NCI-H2081 (cell line): ENCODE data around the gene TAGLN2.
"Not testable (repeated sequence)": the region's sequence is repeated elsewhere in the genome, so short reads cannot be mapped to it uniquely, and the experiment has no call there.

Experiments
- DNase-seq, 2 experiments: peaks; one replicate each; lab custom pipeline; 2025; lab: John Stamatoyannopoulos, UW

The TAGLN2 gene

DNA sequence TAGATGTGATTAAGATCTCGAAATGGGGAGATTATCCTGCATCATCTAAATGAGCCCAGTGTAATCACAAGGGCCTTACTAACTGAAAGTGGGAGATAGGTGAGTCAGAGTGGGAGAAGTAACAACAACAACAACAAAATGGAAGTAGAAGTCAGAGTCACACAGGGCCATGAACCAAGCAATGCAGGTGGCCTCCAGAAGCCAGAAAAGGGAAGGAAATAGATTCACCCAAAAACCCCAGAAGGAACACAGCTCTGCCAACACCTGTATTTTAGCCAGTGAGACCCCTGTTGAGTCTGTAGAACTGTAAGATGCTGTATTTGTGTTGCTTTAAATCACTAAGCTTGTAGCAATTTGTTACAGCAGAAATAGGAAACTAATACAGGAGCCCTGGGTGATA is 4.1 kb downstream of the TAGLN2 start:
- DNase-seq = no peak

DNA sequence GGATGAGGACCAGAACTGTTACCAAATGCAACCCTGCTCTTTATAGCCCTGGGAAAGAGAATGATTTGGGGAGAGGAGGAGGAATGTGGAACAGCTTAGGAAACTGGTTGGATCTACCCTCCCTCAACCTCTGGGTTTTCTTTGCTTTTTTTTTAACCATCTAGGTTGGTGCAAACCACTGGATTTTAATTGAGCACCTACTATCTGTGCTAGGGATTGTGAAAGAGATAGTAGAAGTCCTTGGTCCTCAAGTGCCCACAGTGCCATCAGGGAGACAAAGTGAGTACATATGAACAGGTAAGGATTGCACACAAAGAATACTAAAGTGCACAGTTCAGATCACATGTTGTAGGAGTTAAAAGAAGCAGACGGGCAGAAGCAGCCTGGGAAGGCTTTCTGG is 4.7 kb downstream of the TAGLN2 start:
- DNase-seq = no peak

DNA sequence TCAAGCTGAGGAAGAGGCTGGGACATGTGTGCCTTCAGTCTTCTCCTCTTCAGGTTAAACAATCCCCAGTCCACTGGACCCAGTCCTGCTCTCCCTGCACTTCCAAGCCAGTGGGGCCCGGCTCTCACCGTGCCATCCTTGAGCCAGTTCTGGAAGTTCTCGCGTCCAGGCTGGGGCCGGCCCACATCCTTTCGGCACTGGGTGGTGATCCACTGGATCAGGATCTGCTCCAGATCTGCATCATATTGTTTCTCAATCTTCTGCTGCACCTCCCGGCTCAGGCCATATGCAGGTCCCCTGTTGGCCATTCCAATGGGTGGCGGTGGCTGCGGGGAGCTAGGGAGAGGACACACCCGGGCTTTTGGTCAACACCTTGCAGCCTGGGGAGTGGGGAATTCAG is 5.1 kb downstream of the TAGLN2 start:
- no peak for DNase-seq

DNA sequence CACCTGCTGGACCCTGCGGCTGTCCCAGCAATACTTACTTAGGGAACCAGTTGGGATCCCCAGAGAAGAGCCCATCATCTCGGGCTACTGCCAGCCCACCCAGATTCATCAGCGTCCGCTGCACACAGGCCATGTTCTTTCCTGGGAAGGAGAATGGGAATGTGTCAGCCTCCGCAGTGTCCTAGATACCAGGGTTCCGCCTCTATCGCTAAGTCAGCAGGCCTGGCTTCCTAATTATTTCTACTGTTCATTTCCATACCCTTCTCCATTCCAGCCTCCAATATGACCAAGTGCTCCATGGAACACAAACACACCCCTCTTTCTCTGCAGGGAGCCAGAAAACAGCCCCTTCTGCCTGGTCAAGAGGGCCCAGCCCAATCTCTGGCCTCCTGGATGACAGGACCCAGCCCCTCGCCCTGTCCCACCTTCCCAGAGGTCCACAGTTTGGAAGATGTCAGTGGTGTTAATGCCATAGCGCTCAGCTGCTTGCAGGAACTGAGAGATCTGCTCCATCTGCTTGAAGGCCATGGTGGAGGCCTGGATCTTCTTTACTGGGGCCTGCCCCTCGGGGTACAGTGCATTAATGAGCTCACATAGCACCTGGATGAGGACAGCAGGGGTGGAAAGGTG is 6.0 kb downstream of the TAGLN2 start:
- DNase-seq = no peak

DNA sequence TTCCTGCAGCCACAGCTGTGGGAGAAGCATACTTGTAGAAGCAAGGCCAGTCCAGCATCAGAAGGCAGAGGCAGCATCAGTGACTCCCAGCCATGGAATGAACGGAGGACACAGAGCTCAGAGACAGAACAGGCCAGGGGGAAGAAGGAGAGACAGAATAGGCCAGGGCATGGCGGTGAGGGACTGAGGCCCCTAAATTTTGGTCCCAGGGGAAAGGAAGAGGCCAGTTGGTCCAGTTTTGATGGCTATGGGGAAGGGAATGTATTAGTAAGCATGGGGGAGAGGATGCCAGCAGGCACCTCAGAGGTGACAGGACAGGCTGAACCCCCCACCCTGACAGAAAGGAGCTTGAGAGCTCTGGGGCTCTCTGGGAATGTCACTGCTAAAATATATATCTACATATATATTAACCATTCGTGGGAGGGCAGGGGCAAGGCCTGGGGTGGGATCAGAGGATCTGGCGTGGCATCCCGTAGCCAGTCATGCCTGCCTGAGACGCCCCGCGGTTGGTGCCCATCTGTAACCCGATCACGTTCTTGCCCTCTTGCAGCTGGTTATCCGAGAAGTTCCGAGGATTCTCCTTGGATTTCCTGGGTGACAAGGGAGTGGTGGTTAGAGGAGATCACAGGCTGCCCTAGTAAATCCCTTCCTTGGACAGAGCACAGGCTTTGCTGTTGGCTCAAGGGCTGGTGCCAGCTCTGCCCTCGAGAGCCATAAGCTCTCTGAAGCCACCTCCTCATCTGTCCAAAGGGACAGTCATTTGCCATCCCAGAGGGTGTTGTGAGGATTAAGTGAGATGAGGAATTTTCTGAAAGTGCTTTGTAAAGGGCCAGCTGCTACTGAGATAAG is 6.7 kb downstream of the TAGLN2 start:
- no peak for DNase-seq

DNA sequence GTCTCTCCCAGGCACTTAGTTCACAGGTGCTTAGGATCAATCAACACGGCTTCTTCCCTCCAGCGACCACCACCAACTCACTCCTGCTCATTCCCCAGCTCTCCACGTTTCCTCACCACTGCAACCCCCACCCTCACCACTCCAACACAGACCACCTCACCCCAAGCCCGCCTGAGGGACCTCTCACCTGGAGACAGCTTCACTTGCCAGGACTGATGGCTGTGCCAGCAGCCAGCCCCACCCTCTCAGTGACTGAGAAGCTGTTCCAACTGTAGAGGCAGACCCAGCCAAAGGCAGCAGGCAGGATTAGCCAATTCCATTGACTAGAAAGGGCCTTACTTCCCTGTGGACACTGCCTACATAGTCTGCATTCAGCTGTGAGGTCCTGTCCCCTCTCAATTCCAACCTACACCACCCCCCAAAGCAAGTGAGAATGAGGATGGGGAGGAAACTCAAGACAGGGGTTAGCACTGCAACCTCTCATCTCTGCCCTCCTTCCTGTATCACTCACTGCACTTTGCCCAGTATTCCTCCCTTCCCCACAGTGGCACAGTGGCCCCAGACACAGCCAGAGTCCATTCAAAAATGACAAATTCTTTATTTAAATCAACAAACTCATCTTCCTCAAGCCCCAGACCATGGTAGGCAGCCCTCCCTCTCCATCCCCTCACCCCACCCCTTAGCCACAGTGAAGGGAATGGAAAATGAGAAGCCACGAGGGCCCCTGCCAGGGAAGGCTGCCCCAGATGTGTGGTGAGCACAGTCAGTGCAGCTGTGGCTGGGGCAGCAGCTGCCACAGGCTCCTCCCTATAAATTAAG is 7.6 kb downstream of the TAGLN2 start:
- no peak for DNase-seq

DNA sequence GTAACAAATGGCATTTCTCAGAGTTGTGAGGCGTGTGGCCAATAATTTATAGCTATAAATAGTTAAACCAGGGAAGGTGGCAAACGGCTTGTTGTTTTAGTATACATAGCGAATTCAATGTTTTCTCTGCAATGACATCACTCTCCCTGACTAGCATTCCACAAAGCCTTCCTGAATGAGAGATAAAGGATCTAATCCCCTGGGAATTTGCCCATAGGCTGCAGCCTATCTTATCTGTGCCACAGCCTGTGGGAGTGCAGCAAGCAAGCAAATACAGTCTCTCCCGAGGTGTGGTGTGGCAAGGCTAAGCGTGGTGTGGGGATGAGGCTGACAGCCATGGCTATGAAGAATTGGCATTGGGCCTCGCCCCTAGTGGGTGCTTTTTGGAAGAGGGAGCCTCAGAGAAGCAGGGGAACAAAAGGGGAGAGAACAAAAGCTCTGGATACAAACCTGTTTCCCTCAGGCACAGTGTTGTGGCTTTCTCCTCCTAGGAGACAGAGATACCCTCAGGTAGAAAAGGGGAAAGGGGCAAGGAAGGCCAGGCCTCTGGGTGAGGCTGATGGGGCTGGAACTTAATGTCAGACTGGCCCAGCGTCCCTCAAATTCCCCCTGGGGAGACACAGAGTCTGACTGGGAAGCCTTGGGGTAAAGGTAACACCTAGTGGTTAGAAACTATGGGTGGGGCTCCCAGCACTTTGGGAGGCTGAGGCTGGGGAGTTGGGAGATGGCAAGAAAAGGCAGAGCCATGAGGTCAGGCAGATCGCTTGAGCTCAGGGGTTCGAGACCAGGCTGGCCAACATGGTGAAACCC is 8.9 kb downstream of the TAGLN2 start:
- DNase-seq = peak; percentile 45 to 59

DNA sequence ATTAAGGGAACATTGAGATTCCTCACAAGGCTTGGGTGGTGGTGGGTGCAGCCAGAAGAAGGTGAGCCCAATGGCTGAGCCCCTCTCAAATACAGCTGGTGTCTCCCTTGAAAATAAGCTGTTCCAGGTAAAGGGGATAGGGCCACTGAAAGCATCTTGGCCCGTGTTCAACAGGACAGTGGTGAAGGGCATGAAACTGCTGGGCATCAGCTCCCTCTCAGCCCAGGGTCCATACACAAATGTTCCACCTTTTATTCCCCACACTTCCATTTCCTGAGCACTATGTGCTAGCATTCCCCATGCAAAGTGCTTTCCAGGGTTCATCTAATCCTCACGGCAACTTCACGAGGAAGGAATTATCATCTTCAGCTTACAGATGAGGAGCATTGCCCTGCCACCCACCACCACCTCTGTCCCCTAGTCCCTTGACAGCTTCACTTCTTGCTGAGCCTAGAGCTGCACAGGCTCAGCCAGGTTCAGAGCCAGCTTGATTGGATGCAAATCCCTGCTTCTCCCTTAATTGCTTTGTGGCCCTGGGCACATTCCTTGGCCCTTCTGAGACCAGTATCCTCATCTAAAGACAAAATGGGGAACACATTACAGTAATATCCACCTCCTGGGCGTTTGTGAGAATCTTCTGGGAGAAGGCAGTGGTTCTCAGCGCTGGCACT is 9.6 kb downstream of the TAGLN2 start:
- DNase-seq = no peak

DNA sequence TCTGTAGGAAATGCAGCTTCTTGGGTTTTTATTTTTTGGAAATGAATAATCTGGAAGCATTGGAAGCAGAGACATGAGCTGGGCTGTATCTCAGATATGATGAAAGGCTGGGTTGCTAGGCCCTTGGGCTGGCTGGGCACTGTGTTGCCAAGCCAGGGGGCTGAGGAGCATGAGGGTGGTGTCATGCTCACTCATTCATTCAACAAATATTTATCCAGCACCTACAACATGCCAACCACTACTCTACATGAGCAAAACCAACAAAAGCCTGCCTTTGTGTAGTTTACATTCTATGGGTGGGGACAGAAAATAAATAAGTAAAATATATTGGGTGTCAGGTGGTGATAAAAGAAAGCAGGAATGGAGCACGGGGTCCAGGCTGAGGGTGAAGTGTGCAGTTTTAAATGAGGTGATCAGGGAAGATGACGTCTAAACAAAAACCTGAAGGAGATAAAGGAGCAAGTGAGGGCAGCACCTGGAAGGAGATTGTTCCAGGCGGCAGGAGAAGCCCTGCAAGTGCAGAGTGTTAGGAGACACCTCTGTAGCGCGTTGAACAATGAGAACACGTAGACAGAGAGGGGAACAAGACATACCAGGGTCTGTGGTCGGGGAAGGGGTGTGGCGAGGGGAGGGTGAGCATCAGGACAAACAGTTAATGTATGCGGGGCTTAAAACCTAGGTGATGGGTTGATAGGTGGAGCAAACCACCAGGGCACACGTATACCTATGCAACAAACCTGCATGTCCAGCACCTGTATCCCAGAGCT is 10.9 kb downstream of the TAGLN2 start:
- DNase-seq = peak in 1 of 2 experiments; percentile 13

DNA sequence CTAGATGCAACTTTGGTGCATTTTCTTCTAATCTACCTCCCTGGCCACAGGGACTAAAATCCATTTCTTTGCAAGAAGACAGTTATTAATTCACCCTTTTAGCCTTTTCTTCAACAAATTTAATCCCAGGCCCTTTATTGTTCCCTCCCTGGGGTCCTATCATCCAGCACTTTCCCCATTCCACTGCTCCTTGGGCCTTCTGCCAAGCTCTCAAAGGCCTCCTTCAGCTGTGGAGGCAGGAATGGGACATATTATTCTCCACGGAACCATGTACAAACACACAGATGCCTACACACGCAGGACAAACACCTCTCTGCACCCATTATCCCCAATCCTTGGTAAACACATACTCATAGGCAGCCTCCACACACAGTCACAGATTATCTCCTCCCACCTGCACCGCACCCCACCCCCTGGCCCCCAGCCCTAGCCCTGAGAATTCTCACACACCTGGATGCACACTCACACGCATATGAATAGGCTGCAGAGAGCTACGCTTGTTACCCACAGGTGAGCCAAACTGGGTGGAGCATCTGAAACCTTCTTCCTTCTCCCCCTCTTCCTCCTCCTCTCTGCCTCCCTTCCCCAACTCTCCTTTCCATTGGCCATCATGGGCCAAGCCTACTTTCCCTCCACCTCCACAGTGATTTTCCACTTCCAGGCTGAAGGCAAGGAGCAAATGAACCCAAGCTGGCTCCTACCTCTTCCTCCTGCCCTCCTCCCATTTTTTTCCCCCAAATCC is 11.7 kb downstream of the TAGLN2 start:
- no peak for DNase-seq

DNA sequence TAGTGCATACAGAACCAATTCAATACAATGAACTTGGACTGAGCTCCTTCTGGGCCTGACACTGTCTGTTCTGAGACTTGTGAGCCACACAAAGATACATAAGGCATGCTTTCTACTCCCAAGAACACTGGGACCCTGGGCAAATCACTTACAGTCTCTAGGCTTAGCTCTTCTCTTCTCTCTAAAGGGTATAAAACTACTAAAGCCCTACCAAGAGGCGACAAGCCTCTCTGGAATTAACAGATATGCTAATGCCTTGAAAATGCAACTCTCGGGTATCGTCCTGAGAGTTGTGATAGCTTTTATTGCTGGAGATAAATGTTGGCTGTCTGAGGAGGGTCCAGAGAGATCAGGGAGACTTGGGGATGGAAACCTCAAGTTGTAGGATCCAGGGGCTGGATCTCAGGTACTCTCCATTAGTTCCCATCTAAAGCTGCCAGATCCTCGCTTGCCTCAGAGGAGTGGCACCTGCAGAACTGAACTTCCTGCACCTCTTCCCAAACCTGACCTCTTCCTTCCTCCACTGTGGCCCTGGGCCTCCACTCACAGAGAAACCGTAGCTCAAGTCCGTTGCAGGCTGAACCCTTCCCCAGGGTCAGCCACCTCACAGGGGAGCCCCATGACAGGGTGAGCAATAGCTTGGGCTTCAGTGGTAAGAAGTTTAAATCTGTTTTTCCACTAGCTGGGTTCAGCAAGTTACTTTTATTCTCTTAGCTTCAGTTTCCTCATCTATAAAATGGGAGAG is 13.8 kb downstream of the TAGLN2 start:
- DNase-seq = no peak

DNA sequence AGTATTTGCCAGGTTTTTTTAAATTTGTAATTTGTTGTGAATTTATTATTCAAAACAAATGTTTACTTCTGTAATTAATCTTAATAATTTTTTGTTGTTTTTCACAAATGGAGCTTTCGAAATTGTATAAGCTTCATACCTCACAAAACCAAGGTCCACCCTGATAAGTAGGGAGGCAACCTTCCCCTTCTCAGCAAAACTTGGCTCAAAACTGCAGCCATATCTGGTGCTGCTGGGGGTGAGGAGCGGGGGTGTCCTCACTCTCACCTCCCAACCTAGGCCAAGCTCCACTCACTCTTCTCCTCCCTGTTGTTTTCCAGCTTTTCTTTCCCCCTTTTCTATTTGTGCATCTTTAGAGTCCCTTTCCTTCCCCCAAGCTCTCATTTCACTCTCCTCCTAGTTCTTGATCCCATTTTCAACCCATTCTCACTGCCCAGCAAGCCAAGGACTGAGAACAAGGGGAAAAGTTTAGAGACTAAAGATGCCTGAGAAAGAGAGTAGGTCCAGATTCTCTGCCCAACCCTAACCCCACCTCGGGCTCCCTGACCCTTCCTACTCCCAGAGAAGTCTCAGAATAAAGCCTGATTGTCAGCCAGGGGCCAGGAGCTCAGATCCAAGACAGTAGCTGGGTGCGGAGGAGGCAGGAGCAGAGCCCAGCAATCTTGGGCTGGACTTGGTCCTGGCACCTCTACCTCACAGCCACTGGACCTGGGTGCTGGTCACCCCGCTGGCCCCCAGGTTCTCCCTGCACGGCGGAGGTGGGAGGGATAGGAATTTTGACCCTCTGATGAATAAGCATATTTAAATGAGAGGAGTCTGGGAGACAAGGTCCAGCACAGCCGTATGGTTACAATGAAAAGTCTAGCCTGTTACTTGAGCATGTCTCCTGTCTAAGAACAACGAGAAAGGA is 17.0 kb downstream of the TAGLN2 start:
- no peak for DNase-seq

DNA sequence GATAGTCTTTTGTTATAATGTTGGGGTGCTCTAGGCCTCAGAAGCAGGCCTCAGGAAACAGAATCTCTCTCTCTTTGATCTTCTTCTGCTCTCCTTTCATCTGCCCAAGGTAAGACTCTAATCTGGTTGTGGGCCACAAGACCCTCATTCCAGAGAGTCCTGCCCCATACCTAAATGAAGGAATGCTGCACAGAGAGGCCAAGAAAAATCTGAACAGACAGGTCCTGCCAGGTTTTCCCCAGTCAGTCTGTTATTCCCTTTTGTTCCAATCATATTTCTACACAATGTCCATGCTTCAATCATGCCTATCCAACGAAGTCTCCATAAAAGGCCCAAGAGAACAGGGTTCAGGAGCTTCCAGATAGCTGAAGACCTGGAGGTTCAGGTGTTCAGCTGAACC is 18.3 kb downstream of the TAGLN2 start:
- no peak for DNase-seq

DNA sequence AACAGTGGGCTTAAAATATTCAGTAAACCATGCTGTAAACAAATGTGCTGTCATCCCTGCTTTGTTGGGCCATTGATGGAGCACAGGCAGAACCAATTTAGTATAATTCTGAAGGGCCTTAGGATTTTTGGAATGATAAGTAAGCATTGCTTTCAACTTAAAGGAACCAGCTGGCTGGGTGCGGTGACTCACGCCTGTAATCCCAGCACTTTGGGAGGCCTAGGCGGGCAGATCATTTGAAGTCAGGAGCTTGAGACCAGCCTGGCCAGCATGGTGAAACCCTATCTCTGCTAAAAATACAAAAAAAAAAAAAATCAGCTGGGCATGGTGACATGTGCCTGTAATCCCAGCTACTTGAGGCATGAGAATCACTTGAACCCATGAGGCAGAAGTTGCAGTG is 21.3 kb downstream of the TAGLN2 start:
- DNase-seq = not testable (repeated sequence)

DNA sequence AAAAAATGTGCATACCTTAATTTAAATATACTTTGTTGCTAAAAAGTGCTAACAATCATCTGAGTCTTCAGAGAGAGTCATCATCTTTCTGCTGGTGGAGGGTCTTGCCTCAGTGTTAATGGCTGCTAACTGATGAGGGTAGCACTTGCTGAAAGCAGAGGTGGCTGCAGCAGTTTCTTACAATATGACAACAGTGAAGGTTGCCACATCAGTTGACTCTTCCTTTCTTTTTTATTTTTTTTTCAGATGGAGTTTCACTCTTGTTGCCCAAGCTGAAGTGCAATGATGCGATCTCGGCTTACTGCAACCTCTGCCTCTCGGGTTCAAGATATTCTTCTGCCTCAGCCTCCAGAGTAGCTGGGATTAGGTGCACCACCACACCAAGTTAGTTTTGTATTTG is 22.8 kb downstream of the TAGLN2 start:
- no peak for DNase-seq

DNA sequence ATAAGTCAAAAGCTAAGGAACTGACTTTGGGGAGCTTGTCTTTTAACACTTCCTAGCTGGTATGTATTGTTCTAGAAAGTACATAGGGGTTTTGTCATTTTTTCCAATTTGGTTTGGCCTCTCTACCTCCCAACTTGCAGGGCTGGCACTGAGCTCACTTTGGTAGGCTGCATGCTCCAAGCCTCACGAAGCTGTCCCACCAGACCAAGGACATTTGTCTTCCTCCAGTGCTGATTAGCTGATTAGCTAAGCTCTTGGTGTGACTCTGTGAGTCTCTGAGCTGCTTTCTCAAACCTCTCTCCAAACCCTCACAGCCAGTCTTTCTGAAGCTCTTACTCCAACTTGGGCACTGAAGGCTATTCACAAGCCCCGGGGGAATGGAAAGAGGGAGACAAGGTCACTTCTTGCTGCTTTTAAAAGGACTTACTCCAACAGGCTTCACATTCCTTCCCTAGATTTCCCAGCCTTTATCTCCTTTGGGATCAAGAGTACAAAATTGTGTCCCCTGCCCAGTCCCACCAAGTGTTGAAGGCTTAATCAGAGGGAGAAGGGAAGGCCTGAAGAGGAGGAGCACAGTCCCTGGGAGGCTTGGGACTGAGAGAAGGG is 24.4 kb downstream of the TAGLN2 start:
- DNase-seq = no peak

DNA sequence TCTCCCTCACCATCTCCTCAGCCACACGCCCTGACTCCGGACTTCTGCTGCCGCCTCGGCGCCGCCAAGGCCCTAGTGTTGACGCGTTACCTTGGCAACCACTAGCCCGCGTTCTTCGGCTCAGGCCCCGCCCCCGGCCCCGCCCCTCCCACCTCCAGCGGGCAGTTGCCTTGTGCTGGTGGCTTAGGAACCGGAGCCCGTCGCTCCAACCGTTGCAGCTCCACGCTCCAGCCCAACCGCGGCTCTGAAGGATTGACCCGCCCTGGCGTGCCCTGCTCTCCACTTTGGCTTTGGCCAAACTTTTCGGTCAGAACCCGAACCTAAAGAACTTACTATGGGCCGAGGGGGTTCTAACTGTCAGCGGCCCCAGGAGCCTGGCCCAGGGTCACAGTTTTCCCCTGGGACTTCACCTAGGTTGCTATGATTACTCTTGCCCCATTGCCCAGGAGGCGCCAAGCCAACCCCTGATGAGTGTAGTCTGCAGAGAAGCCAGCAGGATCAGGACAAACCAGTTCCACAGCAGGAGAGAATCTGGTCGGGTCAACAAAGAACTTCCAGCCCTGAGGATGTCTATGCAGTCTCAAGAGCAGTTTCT is 25.1 kb downstream of the TAGLN2 start, which contains the start of gene CFAP45:
Gene CFAP45, minus strand, starts transcription at position 80 of the 595 bp plus-strand sequence. Its CDS starts 67 bp downstream, at position 13.
- peak; percentile 65 to 66 for DNase-seq
